ENCODE data around the gene ERI2. TPM values are rescaled to one million over a fixed set of nuclear protein-coding genes. Genes with fewer than 3 reads are reported as not detected.

The ERI2 gene
- total and polyA plus RNA-seq, 2 of the 13 experiments (the other 11 are each of a cell fraction or from before 2014, with no cell fraction given): 17.4 to 41.3 TPM

GRCh38 chr16:20763461-20764232, 42.6 kb downstream of the ERI2 start, which contains the start of gene ACSM3 (continued):
- TF ChIP-seq ZNF318 (CRISPR knock-in tag; IDR thresholded peaks at IDR 0.05) (no peak), FOXA1 (IDR thresholded peaks at IDR 0.05) (no peak), FOXA1 (CRISPR knock-in tag; IDR thresholded peaks at IDR 0.05) (no peak), SALL2 (CRISPR knock-in tag; IDR thresholded peaks at IDR 0.05) (no peak), NFKB2 (CRISPR knock-in tag; IDR thresholded peaks at IDR 0.05; ENCODE audit: borderline replicate concordance) (no peak), HMGXB3 (CRISPR knock-in tag; IDR thresholded peaks at IDR 0.05; ENCODE audit: borderline replicate concordance) (peak; percentile 63; the same call in 1 of the 2 replicates), ZNF678 (CRISPR knock-in tag; IDR thresholded peaks at IDR 0.05) (no peak), ZNF574 (CRISPR knock-in tag; IDR thresholded peaks at IDR 0.05) (peak; percentile 27; the same call in 1 of the 2 replicates), ZNF280D (CRISPR knock-in tag; IDR thresholded peaks at IDR 0.05) (0 out of 2 replicates have a peak, but pooled peaks have one; percentile 85)

Measured in HepG2 (cell line).